ENCODE results near the gene SPP2.

Gene SPP2

GRCh38 chr2:234071664-234072063 lies 21.2 kb downstream of the SPP2 start:
- no peak overlapping the region for H3K4me3 ChIP-seq (ENCODE audit: low read length)
- H3K79me2 ChIP-seq (ENCODE audit: low read length) = no peaks in the 10 kb centered on the region
- H3K4me2 ChIP-seq (ENCODE audit: low read depth, low read length) = no peak overlapping the region
- no peaks in the 10 kb centered on the region for H4K20me1 ChIP-seq (ENCODE audit: insufficient read depth, low read length)
- no peaks in the 10 kb centered on the region for H3K9me2 ChIP-seq (replicated peaks; ENCODE audit: insufficient read depth, low read length)
- no peaks in the 10 kb centered on the region for H3K27me3 ChIP-seq (replicated peaks; ENCODE audit: insufficient read depth, low read length)
- DNase-seq = no peak
- H3K4me1 ChIP-seq (ENCODE audit: low read length) = no peaks in the 10 kb centered on the region
- H3K9ac ChIP-seq (ENCODE audit: low read length) = no peak overlapping the region
- H3K27ac ChIP-seq (ENCODE audit: low read length) = no peak overlapping the region
- TF ChIP-seq, protein P1, sequence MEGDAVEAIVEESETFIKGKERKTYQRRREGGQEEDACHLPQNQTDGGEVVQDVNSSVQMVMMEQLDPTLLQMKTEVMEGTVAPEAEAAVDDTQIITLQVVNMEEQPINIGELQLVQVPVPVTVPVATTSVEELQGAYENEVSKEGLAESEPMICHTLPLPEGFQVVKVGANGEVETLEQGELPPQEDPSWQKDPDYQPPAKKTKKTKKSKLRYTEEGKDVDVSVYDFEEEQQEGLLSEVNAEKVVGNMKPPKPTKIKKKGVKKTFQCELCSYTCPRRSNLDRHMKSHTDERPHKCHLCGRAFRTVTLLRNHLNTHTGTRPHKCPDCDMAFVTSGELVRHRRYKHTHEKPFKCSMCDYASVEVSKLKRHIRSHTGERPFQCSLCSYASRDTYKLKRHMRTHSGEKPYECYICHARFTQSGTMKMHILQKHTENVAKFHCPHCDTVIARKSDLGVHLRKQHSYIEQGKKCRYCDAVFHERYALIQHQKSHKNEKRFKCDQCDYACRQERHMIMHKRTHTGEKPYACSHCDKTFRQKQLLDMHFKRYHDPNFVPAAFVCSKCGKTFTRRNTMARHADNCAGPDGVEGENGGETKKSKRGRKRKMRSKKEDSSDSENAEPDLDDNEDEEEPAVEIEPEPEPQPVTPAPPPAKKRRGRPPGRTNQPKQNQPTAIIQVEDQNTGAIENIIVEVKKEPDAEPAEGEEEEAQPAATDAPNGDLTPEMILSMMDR (IDR thresholded peaks at IDR 0.05; ENCODE audit: low read length) = no peak
- TF ChIP-seq EZH2 (optimal IDR thresholded peaks at IDR 0.05; ENCODE audit: low read depth, low read length) (no peak), EZH2phosphoT487 (IDR thresholded peaks at IDR 0.05; ENCODE audit: low read length) (no peak)
- H2AFZ ChIP-seq (ENCODE audit: low read length) = no peak overlapping the region
- no peaks in the 10 kb centered on the region for H3K9me3 ChIP-seq (replicated peaks; ENCODE audit: insufficient read depth, low read length)
- H3F3A ChIP-seq (ENCODE audit: insufficient read depth, low read length) = no peaks in the 10 kb centered on the region
- H3K36me3 ChIP-seq (replicated peaks; ENCODE audit: insufficient read depth, low read length) = no peaks in the 10 kb centered on the region

DNA sequence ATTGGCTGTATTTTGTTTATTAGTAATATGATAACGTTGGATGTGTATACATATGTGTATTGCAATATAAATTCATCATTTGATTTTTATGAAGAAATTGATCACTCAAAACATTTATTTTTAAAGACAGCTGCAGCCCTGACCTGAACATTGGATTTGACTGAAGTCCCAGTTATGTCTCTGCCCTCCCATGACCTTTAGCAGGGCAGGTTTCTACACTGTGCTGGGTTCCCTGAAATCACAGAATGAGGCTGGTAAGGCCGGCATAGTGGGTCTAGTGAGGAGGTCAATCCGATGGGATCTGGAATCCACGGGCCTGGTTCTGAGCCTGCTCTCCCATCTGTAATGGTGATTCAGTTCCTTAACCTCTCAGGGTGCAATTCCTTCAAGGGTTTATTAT lies 22.0 kb downstream of the SPP2 start:
- Histone ChIP-seq H3K36me3 (replicated peaks; ENCODE audit: insufficient read depth, low read length) (no peaks in the 10 kb centered on the region), H3F3A (ENCODE audit: insufficient read depth, low read length) (no peaks in the 10 kb centered on the region), H3K9ac (ENCODE audit: low read length) (no peak overlapping the region), H3K27ac (ENCODE audit: low read length) (no peak overlapping the region), H3K9me2 (replicated peaks; ENCODE audit: insufficient read depth, low read length) (no peaks in the 10 kb centered on the region), H3K4me2 (ENCODE audit: low read depth, low read length) (no peak overlapping the region), H4K20me1 (ENCODE audit: insufficient read depth, low read length) (no peaks in the 10 kb centered on the region), H3K4me1 (ENCODE audit: low read length) (no peaks in the 10 kb centered on the region), H3K79me2 (ENCODE audit: low read length) (no peaks in the 10 kb centered on the region), H3K9me3 (replicated peaks; ENCODE audit: insufficient read depth, low read length) (no peaks in the 10 kb centered on the region), H3K27me3 (replicated peaks; ENCODE audit: insufficient read depth, low read length) (no peaks in the 10 kb centered on the region), H2AFZ (ENCODE audit: low read length) (no peak overlapping the region), H3K4me3 (ENCODE audit: low read length) (no peak overlapping the region)
- no peak for DNase-seq
- TF ChIP-seq EZH2 (optimal IDR thresholded peaks at IDR 0.05; ENCODE audit: low read depth, low read length) (no peak), EZH2phosphoT487 (IDR thresholded peaks at IDR 0.05; ENCODE audit: low read length) (no peak)
- TF ChIP-seq, protein P1 (IDR thresholded peaks at IDR 0.05; ENCODE audit: low read length) = no peak

DNA sequence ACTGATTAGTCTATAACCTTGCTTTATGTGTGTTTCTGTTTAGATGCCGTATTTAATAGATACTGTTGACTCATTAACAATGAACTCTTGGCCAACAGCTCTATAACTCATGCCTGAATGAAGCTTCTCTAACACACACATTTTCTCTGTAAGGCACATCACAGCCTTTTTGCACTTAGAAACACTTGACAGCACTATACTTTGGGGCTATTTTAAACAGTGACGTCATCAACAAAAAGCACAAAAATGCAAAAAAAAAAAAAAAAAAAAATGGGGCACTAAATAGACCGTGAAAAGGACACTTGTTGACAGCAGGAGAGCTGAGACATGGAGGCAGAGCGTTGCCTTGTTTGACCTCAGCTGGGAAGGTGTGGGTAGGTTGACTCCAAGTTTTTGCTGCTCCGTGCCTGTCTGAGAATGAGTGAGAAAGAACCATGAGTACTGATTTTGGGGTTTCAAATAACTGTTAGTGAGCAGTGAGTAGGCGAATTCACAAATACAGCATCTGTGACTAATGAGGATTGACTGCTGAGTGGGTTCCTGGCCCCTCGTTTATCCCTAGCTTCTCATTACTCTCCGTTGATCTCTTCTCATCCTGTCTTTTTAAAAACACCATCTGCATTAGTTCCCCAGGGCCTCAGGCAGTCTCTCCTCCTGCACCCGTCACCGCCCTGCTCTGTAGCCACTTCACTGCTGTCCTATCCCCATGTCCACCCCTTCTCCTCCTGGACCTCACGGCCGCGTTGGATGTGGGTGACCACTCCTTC lies 24.4 kb downstream of the SPP2 start:
- H3K9me3 ChIP-seq (replicated peaks; ENCODE audit: insufficient read depth, low read length) = no peaks in the 10 kb centered on the region
- no peaks in the 10 kb centered on the region for H3K79me2 ChIP-seq (ENCODE audit: low read length)
- no peak overlapping the region for H2AFZ ChIP-seq (ENCODE audit: low read length)
- no peak overlapping the region for H3K27ac ChIP-seq (ENCODE audit: low read length)
- TF ChIP-seq, protein P1 (IDR thresholded peaks at IDR 0.05; ENCODE audit: low read length) = no peak
- TF ChIP-seq EZH2phosphoT487 (IDR thresholded peaks at IDR 0.05; ENCODE audit: low read length) = no peak
- no peak for TF ChIP-seq EZH2 (optimal IDR thresholded peaks at IDR 0.05; ENCODE audit: low read depth, low read length)
- no peak for DNase-seq
- H3K4me2 ChIP-seq (ENCODE audit: low read depth, low read length) = no peak overlapping the region
- H3K9ac ChIP-seq (ENCODE audit: low read length) = no peak overlapping the region
- H3K27me3 ChIP-seq (replicated peaks; ENCODE audit: insufficient read depth, low read length) = no peaks in the 10 kb centered on the region
- no peak overlapping the region for H3K4me3 ChIP-seq (ENCODE audit: low read length)
- no peaks in the 10 kb centered on the region for H3K36me3 ChIP-seq (replicated peaks; ENCODE audit: insufficient read depth, low read length)
- H3F3A ChIP-seq (ENCODE audit: insufficient read depth, low read length) = no peaks in the 10 kb centered on the region
- no peaks in the 10 kb centered on the region for H4K20me1 ChIP-seq (ENCODE audit: insufficient read depth, low read length)
- no peaks in the 10 kb centered on the region for H3K4me1 ChIP-seq (ENCODE audit: low read length)
- no peaks in the 10 kb centered on the region for H3K9me2 ChIP-seq (replicated peaks; ENCODE audit: insufficient read depth, low read length)

All from MM.1S (cell line).